SK-N-MC (cell line): ENCODE data around the gene LHFPL6.

ENCODE experiments used
- DNase-seq: peaks from one replicate; pipeline ENCODE4 v3.0.0-alpha.2; 2011; ENCODE audit warnings: low read depth, low spot score
- H3K27ac ChIP-seq: fragments of 200-600 bp; sonication (generic); 2 replicates; pipeline ENCODE4 v1.5.1; 2016; ENCODE audit warnings: mixed run types
- H3K36me3 ChIP-seq: fragments of 200-600 bp; sonication (generic); 2 replicates; pipeline ENCODE4 v1.6.1; 2017; ENCODE audit warnings: antibody characterized with exemption, low read length, mixed read lengths; ENCODE audit not compliant: insufficient read depth
- H3K4me3 ChIP-seq: fragments of 200-600 bp; sonication (generic); 2 replicates; pipeline ENCODE4 v1.5.1; 2016
- H3K9ac ChIP-seq: fragments of 200-600 bp; sonication (generic); 2 replicates; pipeline ENCODE4 v1.8.0; 2017; ENCODE audit warnings: mixed run types, mixed read lengths; ENCODE audit not compliant: insufficient read length
- H3K9me3 ChIP-seq: fragments of 200-600 bp; sonication (generic); 2 replicates; pipeline ENCODE4 v1.6.1; 2017; ENCODE audit warnings: low read depth, mild to moderate bottlenecking, antibody characterized with exemption, low read length, moderate library complexity, mixed read lengths
- EZH2 ChIP-seq: fragments of 200-600 bp; sonication (generic); IDR thresholded peaks from one replicate; pipeline ENCODE4 v1.6.1; 2017; ENCODE audit warnings: antibody characterized with exemption
- FOXP2 ChIP-seq: optimal IDR thresholded peaks from 2 replicates; pipeline ENCODE3; 2011; ENCODE audit warnings: mild to moderate bottlenecking, moderate library complexity; ENCODE audit not compliant: insufficient read depth; ENCODE audit errors: extremely low read length, control extremely low read depth
- POLR2AphosphoS5 ChIP-seq: IDR thresholded peaks from 2 replicates; pipeline ENCODE4 v1.6.1; 2012; ENCODE audit warnings: mild to moderate bottlenecking, low read depth, low read length, borderline replicate concordance

LHFPL6 gene

GRCh38 chr13:39602614-39603366 is at the start of gene LHFPL6:
Gene LHFPL6 (minus strand): TSS chr13:39603193.
- Histone ChIP-seq H3K27ac (peak within 1 kb of the TSS; percentile 29; the same call in 1 of the 2 replicates), H3K4me3 (peak within 1 kb of the TSS; percentile 79), H3K9ac (peak within 1 kb of the TSS; percentile 81), H3K9me3 (no peaks in the 10 kb centered on the region), H3K36me3 (peaks cover 14% of the 10 kb centered on the region)
- TF ChIP-seq POLR2AphosphoS5: peak; percentile 58; the same call in 1 of the 2 replicates
- no peak for TF ChIP-seq EZH2
- DNase-seq: no peak

GRCh38 chr13:39646122-39646521 is 43.1 kb upstream of the LHFPL6 start:
- no peak for DNase-seq
- Histone ChIP-seq H3K9ac (no peak overlapping the region), H3K27ac (no peak overlapping the region)

GRCh38 chr13:39641645-39642044 is 38.7 kb upstream of the LHFPL6 start:
- no peak overlapping the region for H3K27ac ChIP-seq
- DNase-seq: no peak
- no peak overlapping the region for H3K9ac ChIP-seq
- H3K4me3 ChIP-seq: no peak overlapping the region
- no peaks in the 10 kb centered on the region for H3K36me3 ChIP-seq
- H3K9me3 ChIP-seq: no peaks in the 10 kb centered on the region; the same call in 1 of the 2 replicates
- TF ChIP-seq FOXP2: no peak
- TF ChIP-seq EZH2: no peak
- TF ChIP-seq POLR2AphosphoS5: no peak

More at GRCh38 chr13:39646122-39646521, 43.1 kb upstream of the LHFPL6 start:
- H3K4me3 ChIP-seq: peak overlapping the region; percentile 41; the same call in 1 of the 2 replicates
- no peak for TF ChIP-seq FOXP2
- no peak for TF ChIP-seq EZH2
- TF ChIP-seq POLR2AphosphoS5: no peak
- H3K36me3 ChIP-seq: no peaks in the 10 kb centered on the region
- no peaks in the 10 kb centered on the region for H3K9me3 ChIP-seq

GRCh38 chr13:39637890-39638289 is 34.9 kb upstream of the LHFPL6 start:
- Histone ChIP-seq H3K4me3 (no peak overlapping the region), H3K36me3 (no peaks in the 10 kb centered on the region), H3K9ac (no peak overlapping the region), H3K9me3 (no peaks in the 10 kb centered on the region; the same call in 1 of the 2 replicates), H3K27ac (no peak overlapping the region)
- no peak for DNase-seq
- TF ChIP-seq EZH2: no peak
- no peak for TF ChIP-seq POLR2AphosphoS5

- DNase-seq: no peak
- Histone ChIP-seq H3K9ac (no peak overlapping the region), H3K27ac (no peak overlapping the region), H3K4me3 (no peak overlapping the region), H3K9me3 (peaks cover 12% of the 10 kb centered on the region; the same call in 1 of the 2 replicates), H3K36me3 (no peaks in the 10 kb centered on the region)
- TF ChIP-seq FOXP2 (no peak), POLR2AphosphoS5 (no peak), EZH2 (no peak)
Measured at GRCh38 chr13:39635564-39635963, 32.6 kb upstream of the LHFPL6 start.

- no peak overlapping the region for H3K27ac ChIP-seq
- no peak for TF ChIP-seq FOXP2
- TF ChIP-seq POLR2AphosphoS5: no peak
- TF ChIP-seq EZH2: no peak
- no peaks in the 10 kb centered on the region for H3K36me3 ChIP-seq
- H3K9ac ChIP-seq: no peak overlapping the region
- DNase-seq: no peak
- no peak overlapping the region for H3K4me3 ChIP-seq
- H3K9me3 ChIP-seq: peaks cover 12% of the 10 kb centered on the region; the same call in 1 of the 2 replicates
Measured at GRCh38 chr13:39632994-39633393, 30.0 kb upstream of the LHFPL6 start.

- no peak overlapping the region for H3K27ac ChIP-seq
- TF ChIP-seq EZH2: no peak
- no peak for TF ChIP-seq FOXP2
- no peak for TF ChIP-seq POLR2AphosphoS5
Measured at GRCh38 chr13:39631307-39631706, 28.3 kb upstream of the LHFPL6 start.

GRCh38 chr13:39623466-39623865 is 20.5 kb upstream of the LHFPL6 start:
- TF ChIP-seq EZH2 (no peak), FOXP2 (no peak), POLR2AphosphoS5 (no peak)
- no peak for DNase-seq
- Histone ChIP-seq H3K27ac (no peak overlapping the region), H3K36me3 (no peaks in the 10 kb centered on the region), H3K9ac (no peak overlapping the region), H3K4me3 (no peak overlapping the region), H3K9me3 (no peaks in the 10 kb centered on the region)

More at GRCh38 chr13:39631307-39631706, 28.3 kb upstream of the LHFPL6 start:
- H3K4me3 ChIP-seq: no peak overlapping the region
- H3K9ac ChIP-seq: no peak overlapping the region
- no peak for DNase-seq
- no peaks in the 10 kb centered on the region for H3K36me3 ChIP-seq
- H3K9me3 ChIP-seq: peaks cover 12% of the 10 kb centered on the region; the same call in 1 of the 2 replicates
